ENCODE measurements around the gene ANKRD42. TPM values are rescaled to one million over a fixed set of nuclear protein-coding genes. Genes with fewer than 3 reads are reported as not detected.

The ANKRD42 gene
- polyA plus RNA-seq, 1 of the 3 experiments (the other 2 are of a cell fraction), result 13.3 TPM

DNA sequence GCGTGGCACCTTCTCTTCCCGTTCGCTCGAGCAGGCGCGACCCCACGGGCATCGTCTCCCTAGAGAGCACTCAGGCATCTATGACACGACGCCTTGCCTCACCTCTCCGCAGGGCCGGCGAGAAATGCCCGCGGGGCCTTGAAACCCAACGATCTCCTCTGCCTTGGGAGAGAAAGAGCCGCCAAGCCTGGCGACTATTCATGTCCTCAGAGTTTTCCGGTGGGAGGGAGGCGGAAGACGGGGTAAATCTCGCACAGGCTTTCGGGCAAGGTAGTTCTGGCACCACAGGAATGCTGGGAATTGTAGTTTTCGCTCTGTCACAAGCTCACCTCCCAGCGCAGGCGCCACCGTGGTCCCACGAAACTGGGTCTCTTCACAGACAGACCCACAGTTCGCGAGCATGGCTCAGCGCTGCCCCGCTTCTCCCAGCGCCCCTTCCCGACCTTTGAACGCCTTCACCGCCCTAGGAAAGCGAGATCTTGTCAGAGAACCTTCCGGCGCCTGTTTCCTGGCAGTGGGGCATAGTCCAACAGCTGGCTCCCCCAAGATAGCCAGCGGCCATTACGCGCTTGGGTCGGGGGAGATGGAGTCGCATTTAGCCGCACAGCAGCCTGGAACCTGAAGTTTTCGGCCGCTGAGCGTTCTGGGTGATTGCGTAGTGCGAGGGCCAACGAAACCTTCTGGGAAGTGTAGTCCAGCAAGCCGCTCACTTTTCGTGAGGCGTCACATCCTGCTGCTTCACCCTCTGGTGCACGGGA is 92.4 kb downstream of the ANKRD42 start, which contains the start of gene CCDC90B (continued):
- TF ChIP-seq TAF1 (IDR thresholded peaks at IDR 0.05; ENCODE audit: borderline replicate concordance, low read depth, low read length) (peak; percentile 80), RAD21 (IDR thresholded peaks at IDR 0.05; ENCODE audit: low read length) (no peak), MXI1 (IDR thresholded peaks at IDR 0.05; ENCODE audit: low read depth, low read length) (peak; percentile 15; the same call in 1 of the 2 replicates), NRF1 (IDR thresholded peaks at IDR 0.05; ENCODE audit: low read depth, low read length) (peak; percentile 77), YY1 (IDR thresholded peaks at IDR 0.05; ENCODE audit: low read depth) (peak; percentile 99), RCOR1 (IDR thresholded peaks at IDR 0.05; ENCODE audit: low read length) (peak; percentile 17; the same call in 1 of the 2 replicates)
- TF ChIP-seq, protein P1, sequence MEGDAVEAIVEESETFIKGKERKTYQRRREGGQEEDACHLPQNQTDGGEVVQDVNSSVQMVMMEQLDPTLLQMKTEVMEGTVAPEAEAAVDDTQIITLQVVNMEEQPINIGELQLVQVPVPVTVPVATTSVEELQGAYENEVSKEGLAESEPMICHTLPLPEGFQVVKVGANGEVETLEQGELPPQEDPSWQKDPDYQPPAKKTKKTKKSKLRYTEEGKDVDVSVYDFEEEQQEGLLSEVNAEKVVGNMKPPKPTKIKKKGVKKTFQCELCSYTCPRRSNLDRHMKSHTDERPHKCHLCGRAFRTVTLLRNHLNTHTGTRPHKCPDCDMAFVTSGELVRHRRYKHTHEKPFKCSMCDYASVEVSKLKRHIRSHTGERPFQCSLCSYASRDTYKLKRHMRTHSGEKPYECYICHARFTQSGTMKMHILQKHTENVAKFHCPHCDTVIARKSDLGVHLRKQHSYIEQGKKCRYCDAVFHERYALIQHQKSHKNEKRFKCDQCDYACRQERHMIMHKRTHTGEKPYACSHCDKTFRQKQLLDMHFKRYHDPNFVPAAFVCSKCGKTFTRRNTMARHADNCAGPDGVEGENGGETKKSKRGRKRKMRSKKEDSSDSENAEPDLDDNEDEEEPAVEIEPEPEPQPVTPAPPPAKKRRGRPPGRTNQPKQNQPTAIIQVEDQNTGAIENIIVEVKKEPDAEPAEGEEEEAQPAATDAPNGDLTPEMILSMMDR (IDR thresholded peaks at IDR 0.05), result no peak; the same call in 1 of the 2 replicates
- TF ChIP-seq, protein P2, sequence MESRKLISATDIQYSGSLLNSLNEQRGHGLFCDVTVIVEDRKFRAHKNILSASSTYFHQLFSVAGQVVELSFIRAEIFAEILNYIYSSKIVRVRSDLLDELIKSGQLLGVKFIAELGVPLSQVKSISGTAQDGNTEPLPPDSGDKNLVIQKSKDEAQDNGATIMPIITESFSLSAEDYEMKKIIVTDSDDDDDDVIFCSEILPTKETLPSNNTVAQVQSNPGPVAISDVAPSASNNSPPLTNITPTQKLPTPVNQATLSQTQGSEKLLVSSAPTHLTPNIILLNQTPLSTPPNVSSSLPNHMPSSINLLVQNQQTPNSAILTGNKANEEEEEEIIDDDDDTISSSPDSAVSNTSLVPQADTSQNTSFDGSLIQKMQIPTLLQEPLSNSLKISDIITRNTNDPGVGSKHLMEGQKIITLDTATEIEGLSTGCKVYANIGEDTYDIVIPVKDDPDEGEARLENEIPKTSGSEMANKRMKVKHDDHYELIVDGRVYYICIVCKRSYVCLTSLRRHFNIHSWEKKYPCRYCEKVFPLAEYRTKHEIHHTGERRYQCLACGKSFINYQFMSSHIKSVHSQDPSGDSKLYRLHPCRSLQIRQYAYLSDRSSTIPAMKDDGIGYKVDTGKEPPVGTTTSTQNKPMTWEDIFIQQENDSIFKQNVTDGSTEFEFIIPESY (IDR thresholded peaks at IDR 0.05; ENCODE audit: borderline replicate concordance, low read depth), result peak; percentile 58

DNA sequence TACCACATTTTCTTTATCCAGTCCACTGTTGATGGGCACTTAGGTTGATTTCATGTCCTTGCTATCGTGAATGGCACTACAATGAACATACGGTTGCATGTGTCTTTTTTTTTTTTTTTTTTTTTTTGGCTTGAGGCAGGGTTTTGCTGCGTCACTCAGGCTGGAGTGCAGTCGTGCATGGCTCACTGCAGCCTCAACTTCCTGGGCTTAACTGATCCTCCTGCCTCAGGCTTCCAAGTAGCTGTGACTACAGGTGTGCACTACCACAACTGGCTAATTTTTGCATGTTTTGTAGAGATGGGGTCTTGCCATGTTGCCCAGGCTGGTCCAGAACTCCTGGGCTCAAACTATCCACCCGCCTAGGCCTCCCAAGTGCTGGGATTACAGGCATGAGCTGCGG is 94.1 kb downstream of the ANKRD42 start:
- POLR2A ChIA-PET, result no interaction called here
- no peak for DNase-seq
- H2AFZ ChIP-seq (ENCODE audit: low read depth), result no peak overlapping the region
- H3K4me2 ChIP-seq, result no peak overlapping the region
- no peaks in the 10 kb centered on the region for H3K9me2 ChIP-seq
- CTCF ChIA-PET, result interaction anchor here (1.0 to 2.2 kb wide), 3 partner anchors 420 to 532 kb away, joined by 3 to 9 read pairs (median 4); no protein-coding TSS in a partner anchor
- H3K9me3 ChIP-seq, result no peaks in the 10 kb centered on the region
- peaks cover 14 to 22% of the 10 kb centered on the region in 2 experiments; a peak in 3 of 4 replicates for H3K4me1 ChIP-seq (ENCODE audit: control insufficient read depth in 1 of 2, insufficient read depth in 2 of 2, low read depth in 1 of 2, low read length in 1 of 2)
- no peaks in the 10 kb centered on the region for H3F3A ChIP-seq (replicated peaks; ENCODE audit: insufficient read depth)
- no peaks in the 10 kb centered on the region for H3K27me3 ChIP-seq (ENCODE audit: insufficient read depth)
- no peaks in the 10 kb centered on the region for H4K20me1 ChIP-seq (ENCODE audit: insufficient read depth)
- TF ChIP-seq ELF1 (IDR thresholded peaks at IDR 0.05), result no peak
- no peak for TF ChIP-seq YY1 (IDR thresholded peaks at IDR 0.05; ENCODE audit: low read depth)
- no peak for TF ChIP-seq SMC3 (IDR thresholded peaks at IDR 0.05; ENCODE audit: low read depth, low read length)
- TF ChIP-seq RAD21 (IDR thresholded peaks at IDR 0.05; ENCODE audit: low read length), result no peak
- no peak for TF ChIP-seq FOXM1 (IDR thresholded peaks at IDR 0.05; ENCODE audit: low read depth)
- TF ChIP-seq, protein P3, sequence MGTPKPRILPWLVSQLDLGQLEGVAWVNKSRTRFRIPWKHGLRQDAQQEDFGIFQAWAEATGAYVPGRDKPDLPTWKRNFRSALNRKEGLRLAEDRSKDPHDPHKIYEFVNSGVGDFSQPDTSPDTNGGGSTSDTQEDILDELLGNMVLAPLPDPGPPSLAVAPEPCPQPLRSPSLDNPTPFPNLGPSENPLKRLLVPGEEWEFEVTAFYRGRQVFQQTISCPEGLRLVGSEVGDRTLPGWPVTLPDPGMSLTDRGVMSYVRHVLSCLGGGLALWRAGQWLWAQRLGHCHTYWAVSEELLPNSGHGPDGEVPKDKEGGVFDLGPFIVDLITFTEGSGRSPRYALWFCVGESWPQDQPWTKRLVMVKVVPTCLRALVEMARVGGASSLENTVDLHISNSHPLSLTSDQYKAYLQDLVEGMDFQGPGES (IDR thresholded peaks at IDR 0.05; ENCODE audit: low read depth, low read length), result no peak
- TF ChIP-seq SIN3A (IDR thresholded peaks at IDR 0.05; ENCODE audit: borderline replicate concordance, low read depth, low read length), result no peak
- no peak for TF ChIP-seq TCF12 (IDR thresholded peaks at IDR 0.05)
- TF ChIP-seq RFX5 (IDR thresholded peaks at IDR 0.05; ENCODE audit: low read length), result no peak
- 90% methylated on average over 6 of the region's 6 CpGs for WGBS (ENCODE audit: low lambda C conversion rate)
- H3K36me3 ChIP-seq (replicated peaks in 1 of 2; ENCODE audit: control insufficient read depth in 1 of 2, insufficient read depth in 2 of 2, low read length in 1 of 2), result peaks cover 4 to 5% of the 10 kb centered on the region in 2 experiments
- H3K4me3 ChIP-seq (ENCODE audit: low read depth in 2 of 2, low read length in 1 of 2), result no peak overlapping the region
- H3K79me2 ChIP-seq (ENCODE audit: insufficient read depth), result peaks cover 29% of the 10 kb centered on the region
- H3K9ac ChIP-seq, result no peak overlapping the region
- no peak overlapping the region for H3K27ac ChIP-seq (ENCODE audit: low read depth in 2 of 2, low read length in 1 of 2)
